ENCODE results near the gene CCNJL. TPM values are rescaled to one million over a fixed set of nuclear protein-coding genes. Genes with fewer than 3 reads are reported as not detected.

CCNJL gene
- polyA plus RNA-seq, 5 donors, result 7.9 to 12.7 (median 9.6) TPM

- peak in 1 of 2 donors; percentile 38 for DNase-seq
Observed at GRCh38 chr5:160293901-160294561, 18.3 kb downstream of the CCNJL start.

- no peak for DNase-seq
Observed at GRCh38 chr5:160293386-160293785, 19.0 kb downstream of the CCNJL start.

- no peak for DNase-seq
Observed at GRCh38 chr5:160291467-160291866, 20.9 kb downstream of the CCNJL start.

GRCh38 chr5:160290751-160291150, 21.6 kb downstream of the CCNJL start:
- no peak for DNase-seq

GRCh38 chr5:160289721-160290120, 22.6 kb downstream of the CCNJL start:
- no peak for DNase-seq

GRCh38 chr5:160289356-160289651, 23.1 kb downstream of the CCNJL start:
- no peak for DNase-seq

- peak; percentile 50 to 60 for DNase-seq
Observed at GRCh38 chr5:160287378-160288051, 24.8 kb downstream of the CCNJL start.

- DNase-seq, result no peak
Observed at GRCh38 chr5:160286947-160287346, 25.4 kb downstream of the CCNJL start.

- no peak for DNase-seq
Observed at GRCh38 chr5:160285316-160285715, 27.0 kb downstream of the CCNJL start.

GRCh38 chr5:160284291-160284873, 28.0 kb downstream of the CCNJL start:
- no peak for DNase-seq

- DNase-seq, result no peak
Observed at GRCh38 chr5:160281275-160281674, 31.1 kb downstream of the CCNJL start.

- no peak for DNase-seq
Observed at GRCh38 chr5:160280384-160281095, 31.8 kb downstream of the CCNJL start.

GRCh38 chr5:160278343-160278742, 34.0 kb downstream of the CCNJL start:
- DNase-seq, result no peak

- no peak for DNase-seq
Observed at GRCh38 chr5:160274483-160274931, 37.9 kb downstream of the CCNJL start.

GRCh38 chr5:160272889-160273288, 39.5 kb downstream of the CCNJL start:
- no peak for DNase-seq

- DNase-seq, result no peak
Observed at GRCh38 chr5:160272264-160272663, 40.1 kb downstream of the CCNJL start.

- DNase-seq, result no peak
Observed at GRCh38 chr5:160271836-160272235, 40.5 kb downstream of the CCNJL start.

- DNase-seq, result peak in 1 of 2 donors; percentile 46
Observed at GRCh38 chr5:160271396-160271795, 41.0 kb downstream of the CCNJL start.

GRCh38 chr5:160270704-160271103, 41.7 kb downstream of the CCNJL start:
- no peak for DNase-seq

- DNase-seq, result peak in 1 of 2 donors; percentile 40
Observed at GRCh38 chr5:160269017-160269416, 43.3 kb downstream of the CCNJL start.

GRCh38 chr5:160268121-160268520, 44.2 kb downstream of the CCNJL start:
- no peak for DNase-seq

GRCh38 chr5:160266752-160267345, 45.5 kb downstream of the CCNJL start:
- DNase-seq, result no peak
